T-cell (primary cell): Measurements from ENCODE around the gene NKG7. TPM values are rescaled to one million over a fixed set of nuclear protein-coding genes. Genes with fewer than 3 reads are reported as not detected.

Source experiments
- ATAC-seq, 4 experiments: fragments of 200-7000 bp in 3 of 4; fragments of 150-1000 bp in 1 of 4; cut with Tn5 transposase; replicated peaks in 1 of 4; 1 replicate in 3 of 4; 2 replicates in 1 of 4; pipeline ENCODE4 v1.10.0; 2021; ENCODE audit warnings: moderate library complexity in 3 of 4, mild to moderate bottlenecking in 2 of 4, moderate number of reproducible peaks in 1 of 4
- CTCF ChIA-PET, 2 donors: fragments of 300-600 bp; sonication (Branson Sonifier 250); formaldehyde crosslinking; loops; one replicate each; lab custom pipeline; 2022; ENCODE audit warnings: antibody characterized with exemption in 2 of 2; lab: Charles Lee
- POLR2A ChIA-PET, 2 donors: fragments of 300-600 bp; sonication (Branson Sonifier 250); formaldehyde crosslinking; loops; one replicate each; lab custom pipeline; 2022; ENCODE audit warnings: antibody characterized with exemption in 2 of 2; lab: Charles Lee
- DNase-seq, 35 experiments: peaks; one replicate each; pipeline versions ENCODE4 v3.0.0 to v3.0.0-alpha.2; 2013 to 2023
- H3K27ac ChIP-seq: one replicate; pipeline ENCODE4 v1.5.1; 2013; ENCODE audit warnings: low read length
- H3K27me3 ChIP-seq, 2 experiments: replicated peaks in 1 of 2; 1 replicate in 1 of 2; 2 replicates in 1 of 2; pipeline versions ENCODE4 v1.6.1 to v1.7.0; 2013; ENCODE audit warnings: low read length in 1 of 2, mixed read lengths in 1 of 2; ENCODE audit not compliant: control insufficient read depth in 2 of 2, insufficient read depth in 2 of 2; ENCODE audit errors: extremely low read depth in 1 of 2
- H3K36me3 ChIP-seq, 2 donors: 1 replicate in 1 of 2; 2 replicates in 1 of 2; pipeline versions ENCODE4 v1.6.1 to v1.7.0; 2013; ENCODE audit warnings: low read length in 1 of 2; ENCODE audit not compliant: control insufficient read depth in 2 of 2, insufficient read depth in 1 of 2; ENCODE audit errors: extremely low read depth in 1 of 2
- H3K4me1 ChIP-seq, 2 experiments: 1 replicate in 1 of 2; 2 replicates in 1 of 2; pipeline versions ENCODE4 v1.6.1 to v1.7.0; 2013; ENCODE audit warnings: low read length in 2 of 2, mixed read lengths in 1 of 2; ENCODE audit not compliant: insufficient read depth in 2 of 2, control insufficient read depth in 1 of 2; ENCODE audit errors: extremely low read depth in 1 of 2
- H3K4me3 ChIP-seq, 2 donors: 1 replicate in 1 of 2; 2 replicates in 1 of 2; pipeline versions ENCODE4 v1.5.1 to v1.7.0; 2013; ENCODE audit warnings: mild to moderate bottlenecking in 2 of 2, low read length in 1 of 2, moderate library complexity in 1 of 2; ENCODE audit not compliant: control insufficient read depth in 1 of 2; ENCODE audit errors: extremely low read depth in 1 of 2
- H3K9me3 ChIP-seq: 2 replicates; pipeline ENCODE4 v1.7.0; 2013
- H3K27ac Mint-ChIP-seq, 2 donors: one replicate each; pipeline ENCODE4 v1.8.0; 2020 to 2021; ENCODE audit warnings: mild to moderate bottlenecking in 2 of 2, mixed read lengths in 2 of 2
- H3K27me3 Mint-ChIP-seq, 2 donors: one replicate each; pipeline ENCODE4 v1.8.0; 2021 to 2022; ENCODE audit warnings: mixed read lengths in 2 of 2
- H3K36me3 Mint-ChIP-seq: one replicate; pipeline ENCODE4 v1.8.0; 2021; ENCODE audit warnings: mixed read lengths
- H3K4me1 Mint-ChIP-seq, 3 donors: one replicate each; pipeline ENCODE4 v1.8.0; 2020 to 2022; ENCODE audit warnings: mixed read lengths in 3 of 3, mild to moderate bottlenecking in 1 of 3
- H3K4me3 Mint-ChIP-seq, 3 donors: one replicate each; pipeline ENCODE4 v1.8.0; 2020 to 2022; ENCODE audit warnings: mild to moderate bottlenecking in 3 of 3, mixed read lengths in 3 of 3, moderate library complexity in 3 of 3
- H3K9me3 Mint-ChIP-seq, 3 donors: one replicate each; pipeline ENCODE4 v1.8.0; 2020 to 2022; ENCODE audit warnings: mixed read lengths in 3 of 3
- WGBS: methylation state at CpG from one replicate; pipeline ENCODE4 v1.1.5; 2013; ENCODE audit warnings: missing lambda C conversion rate; ENCODE audit not compliant: insufficient coverage; 5-methylcytosine and 5-hydroxymethylcytosine counted together
- total RNA-seq, 35 experiments: library from RNA in 6 of 35; stranded (reverse) in 6 of 35; fragments of 120-200 nt in 1 of 35; gene quantifications; one replicate each; pipeline versions ENCODE4 v1.2.1 to v1.2.4 and lab custom pipeline; 2013 to 2026

The NKG7 gene
- total RNA-seq, 5 donors from 2014 or later (not counting 1 experiment from before 2014, with no cell fraction given) = 42.9 to 356 (median 105) TPM

DNA sequence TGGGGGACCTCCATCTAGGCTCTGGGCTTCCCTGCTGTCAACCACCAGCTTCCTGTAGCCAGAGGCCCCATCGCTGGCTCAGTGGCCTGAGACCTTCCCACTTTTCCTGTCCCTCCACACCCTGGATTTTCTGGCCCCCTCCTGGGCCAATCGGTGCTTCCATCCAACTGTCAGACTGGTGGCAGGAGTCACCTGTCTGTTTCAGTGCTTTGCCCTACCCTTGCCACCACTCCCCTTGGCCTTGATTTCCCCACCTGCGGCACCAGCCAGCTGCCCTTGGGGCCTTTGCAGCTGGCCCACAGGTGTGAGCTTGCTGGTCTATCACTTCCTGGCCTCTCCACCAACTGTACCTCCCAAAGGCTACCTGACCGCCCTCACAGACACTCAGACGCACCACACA lies 43.0 kb downstream of the NKG7 start:
- Mint-ChIP-seq H3K4me3 (no peak overlapping the region), H3K4me1 (peaks cover 6 to 7% (median 7%) of the 10 kb centered on the region in 3 donors), H3K36me3 (peaks cover 3% of the 10 kb centered on the region), H3K27me3 (peaks cover 48 to 57% of the 10 kb centered on the region in 2 donors), H3K9me3 (peaks cover 0 to 4% (median 0%) of the 10 kb centered on the region in 3 donors), H3K27ac (no peak overlapping the region)
- Histone ChIP-seq H3K9me3 (no peaks in the 10 kb centered on the region), H3K36me3 (no peaks in the 10 kb centered on the region), H3K4me1 (peaks cover 0 to 15% of the 10 kb centered on the region in 2 experiments), H3K27ac (no peak overlapping the region), H3K4me3 (no peak overlapping the region), H3K27me3 (peaks cover 0 to 65% of the 10 kb centered on the region in 2 experiments)
- ChIA-PET POLR2A (no interaction called here), CTCF (interaction anchor here in 1 of 2 donors (0.8 kb wide), 1 partner anchor 12 kb away, joined by 3 read pairs; no protein-coding TSS in a partner anchor)
- 79% methylated on average over 4 of the region's 5 CpGs for WGBS
- ATAC-seq (no peak), DNase-seq (no peak)

DNA sequence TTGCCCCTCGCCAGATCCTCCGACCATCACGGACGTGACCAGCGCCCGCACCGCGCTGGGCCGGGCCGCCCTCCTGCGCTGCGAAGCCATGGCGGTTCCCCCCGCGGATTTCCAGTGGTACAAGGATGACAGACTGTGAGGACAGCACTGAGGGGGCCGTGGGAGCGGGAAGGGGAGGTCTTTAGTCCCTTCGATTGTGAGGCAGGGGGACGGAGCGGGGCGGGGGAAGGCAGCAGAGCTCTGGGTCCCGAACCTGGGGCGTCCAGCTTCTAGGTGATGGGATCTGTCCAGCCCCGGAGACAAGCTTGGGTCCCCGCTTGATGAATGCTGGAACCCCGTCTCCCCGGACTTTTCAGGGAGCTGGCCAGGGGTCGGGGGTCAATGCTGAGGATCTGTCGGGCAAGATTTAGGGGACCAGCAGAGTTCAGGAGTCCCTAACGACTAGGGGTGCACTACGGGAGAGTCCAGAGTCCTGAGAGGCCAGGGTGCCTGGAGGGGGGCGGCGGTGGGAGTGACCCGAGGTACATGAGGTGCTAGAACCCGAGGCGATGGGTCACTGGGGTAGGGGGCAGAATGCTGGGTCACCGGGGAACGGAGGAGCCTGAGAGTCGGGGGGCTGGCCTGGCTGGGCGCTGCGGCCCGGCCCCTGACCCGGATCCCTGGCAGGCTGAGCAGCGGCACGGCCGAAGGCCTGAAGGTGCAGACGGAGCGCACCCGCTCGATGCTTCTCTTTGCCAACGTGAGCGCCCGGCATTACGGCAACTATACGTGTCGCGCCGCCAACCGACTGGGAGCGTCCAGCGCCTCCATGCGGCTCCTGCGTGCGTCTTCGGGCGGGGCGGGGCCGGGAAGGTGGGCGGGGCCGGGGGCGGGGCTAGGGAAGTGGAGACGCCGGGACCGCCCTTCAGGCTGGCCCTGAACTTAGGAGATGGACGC lies 45.1 kb downstream of the NKG7 start:
- Mint-ChIP-seq H3K4me3 (peak overlapping the region in 2 of 3 donors; percentile 55 to 59), H3K4me1 (peaks cover 6 to 7% (median 7%) of the 10 kb centered on the region in 3 donors), H3K27ac (no peak overlapping the region), H3K27me3 (peaks cover 60 to 77% of the 10 kb centered on the region in 2 donors), H3K9me3 (peaks cover 0 to 4% (median 0%) of the 10 kb centered on the region in 3 donors), H3K36me3 (peaks cover 3% of the 10 kb centered on the region)
- H3K27ac ChIP-seq = no peak overlapping the region
- 9% methylated on average over 53 of the region's 75 CpGs for WGBS
- ATAC-seq (peak; percentile 61 to 86 (median 70)), DNase-seq (peak in 30 of 35 experiments; percentile 18 to 59 (median 33))
- no peaks in the 10 kb centered on the region for H3K9me3 ChIP-seq
- peaks cover 0 to 67% of the 10 kb centered on the region in 2 experiments for H3K27me3 ChIP-seq
- H3K36me3 ChIP-seq = no peaks in the 10 kb centered on the region
- POLR2A ChIA-PET = no interaction called here
- CTCF ChIA-PET = no interaction called here
- H3K4me3 ChIP-seq = peak overlapping the region in 1 of 2 donors; percentile 40
- peaks cover 0 to 15% of the 10 kb centered on the region in 2 experiments for H3K4me1 ChIP-seq

- H3K36me3 Mint-ChIP-seq = peaks cover 3% of the 10 kb centered on the region
- CTCF ChIA-PET = no interaction called here
- H3K9me3 ChIP-seq = no peaks in the 10 kb centered on the region
- H3K27ac ChIP-seq = no peak overlapping the region
- H3K4me1 ChIP-seq = peaks cover 0 to 15% of the 10 kb centered on the region in 2 experiments
- H3K9me3 Mint-ChIP-seq = peaks cover 0 to 4% (median 0%) of the 10 kb centered on the region in 3 donors
- H3K36me3 ChIP-seq = no peaks in the 10 kb centered on the region
- H3K4me1 Mint-ChIP-seq = peaks cover 6 to 7% (median 7%) of the 10 kb centered on the region in 3 donors
- POLR2A ChIA-PET = no interaction called here
- 18% methylated on average over 20 of the region's 36 CpGs for WGBS
- ATAC-seq = no peak
- no peak overlapping the region for H3K4me3 ChIP-seq
- peaks cover 54 to 72% of the 10 kb centered on the region in 2 donors for H3K27me3 Mint-ChIP-seq
- peak overlapping the region in 1 of 3 donors; percentile 59 for H3K4me3 Mint-ChIP-seq
- H3K27me3 ChIP-seq = peaks cover 0 to 73% of the 10 kb centered on the region in 2 experiments
- peak overlapping the region in 1 of 2 donors; percentile 27 for H3K27ac Mint-ChIP-seq
- no peak for DNase-seq
These were observed 46.0 kb downstream of the NKG7 start for GRCh38 chr19:51326216-51327065.

GRCh38 chr19:51325161-51325976 lies 47.1 kb downstream of the NKG7 start:
- no peak overlapping the region for H3K4me3 Mint-ChIP-seq
- Histone ChIP-seq H3K4me1 (peaks cover 0 to 15% of the 10 kb centered on the region in 2 experiments), H3K27ac (no peak overlapping the region), H3K36me3 (no peaks in the 10 kb centered on the region), H3K4me3 (no peak overlapping the region), H3K9me3 (no peaks in the 10 kb centered on the region), H3K27me3 (peaks cover 0 to 70% of the 10 kb centered on the region in 2 experiments)
- no peaks in the 10 kb centered on the region for H3K9me3 Mint-ChIP-seq
- peak overlapping the region in 1 of 2 donors; percentile 17 for H3K27ac Mint-ChIP-seq
- H3K4me1 Mint-ChIP-seq = peaks cover 6 to 7% (median 7%) of the 10 kb centered on the region in 3 donors
- ChIA-PET POLR2A (no interaction called here), CTCF (no interaction called here)
- H3K27me3 Mint-ChIP-seq = peaks cover 51 to 69% of the 10 kb centered on the region in 2 donors
- DNase-seq = peak in 5 of 35 experiments; percentile 10 to 44 (median 15)
- no peaks in the 10 kb centered on the region for H3K36me3 Mint-ChIP-seq
- whole genome bisulfite sequencing = 63% methylated on average over 26 of the region's 26 CpGs
- peak in 1 of 4 experiments; percentile 48 for ATAC-seq

GRCh38 chr19:51324167-51324481 lies 48.3 kb downstream of the NKG7 start:
- CTCF ChIA-PET = no interaction called here

More at GRCh38 chr19:51324167-51324481, 48.3 kb downstream of the NKG7 start:
- Histone ChIP-seq H3K27me3 (peaks cover 0 to 68% of the 10 kb centered on the region in 2 experiments), H3K9me3 (no peaks in the 10 kb centered on the region), H3K36me3 (no peaks in the 10 kb centered on the region), H3K4me1 (peaks cover 0 to 15% of the 10 kb centered on the region in 2 experiments), H3K4me3 (no peak overlapping the region), H3K27ac (no peak overlapping the region)
- H3K4me1 Mint-ChIP-seq = peaks cover 6 to 7% (median 7%) of the 10 kb centered on the region in 3 donors
- no peak for DNase-seq
- no peaks in the 10 kb centered on the region for H3K9me3 Mint-ChIP-seq
- no peak for ATAC-seq
- no peak overlapping the region for H3K27ac Mint-ChIP-seq
- no peaks in the 10 kb centered on the region for H3K36me3 Mint-ChIP-seq
- H3K27me3 Mint-ChIP-seq = peaks cover 47 to 58% of the 10 kb centered on the region in 2 donors
- no peak overlapping the region for H3K4me3 Mint-ChIP-seq
- WGBS = 80% methylated on average over 6 of the region's 6 CpGs
- POLR2A ChIA-PET = no interaction called here
